Lower leg skin (tissue), 4 donors: ENCODE results near the gene UQCRH. TPM values are rescaled to one million over a fixed set of nuclear protein-coding genes. Genes with fewer than 3 reads are reported as not detected.
"Not testable (repeated sequence)": the region's sequence is repeated elsewhere in the genome, so short reads cannot be mapped to it uniquely, and the experiment has no call there.

Experiments used
- DNase-seq, 2 donors: peaks; one replicate each; pipeline ENCODE4 v3.0.0-alpha.2; 2019; ENCODE audit warnings: low spot score in 2 of 2
- H3K4me3 ChIP-seq: fragments of 200-600 bp; sonication (generic); 2 replicates; pipeline ENCODE4 v1.5.1; 2017; ENCODE audit warnings: mild to moderate bottlenecking, low read depth; ENCODE audit not compliant: poor library complexity, severe bottlenecking
- POLR2A ChIP-seq, 2 donors: fragments of 450-650 bp; IDR thresholded peaks; one replicate each; pipeline ENCODE4 v1.6.1; 2016 to 2017; ENCODE audit warnings: antibody characterized with exemption in 2 of 2, mild to moderate bottlenecking in 1 of 2, moderate library complexity in 1 of 2
- WGBS, 2 donors: methylation state at CpG; one replicate each; pipeline ENCODE4 v1.1.5; 2018; 5-methylcytosine and 5-hydroxymethylcytosine counted together
- intact Hi-C: fragments of 100-400 bp; cut with DNase I; formaldehyde crosslinking; loops from one replicate; pipeline ENCODE4 v1.15.0; 2023; ENCODE audit warnings: low total_unique reads
- total RNA-seq, 4 donors: library from RNA; depleted of rRNA; stranded (reverse); fragments of >200 nt; gene quantifications; one replicate each; pipeline ENCODE4 v1.1.0, GENCODE V29; 2016
- TF ChIP-seq, protein P1 (sequence below), 3 donors: fragments of 450-650 bp; IDR thresholded peaks; one replicate each; pipeline ENCODE4 v1.5.1; 2016; ENCODE audit warnings: antibody characterized with exemption in 3 of 3, mild to moderate bottlenecking in 3 of 3, moderate library complexity in 2 of 3

The UQCRH gene
- total RNA-seq, 4 donors from 2014 or later: 223 to 278 (median 237) TPM

DNA sequence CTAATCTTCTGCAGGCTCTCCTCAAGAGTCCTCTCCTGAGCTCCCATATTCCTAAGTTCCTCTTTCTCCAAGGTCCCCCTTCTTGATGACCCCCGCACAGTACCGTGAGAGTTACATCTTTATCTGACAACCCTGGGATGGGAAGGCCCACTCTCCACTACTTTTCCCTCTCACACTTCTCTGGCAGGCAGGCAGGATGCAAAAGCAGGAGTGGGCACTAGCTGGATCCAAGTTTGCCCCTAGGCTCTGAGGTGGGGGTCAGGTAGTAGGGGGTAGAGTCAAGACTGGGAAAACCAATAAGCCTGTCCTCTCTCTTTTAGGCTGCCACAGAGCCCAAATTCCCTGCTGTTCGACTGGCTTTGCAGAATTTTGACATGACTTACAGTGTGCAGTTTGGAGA, 41.0 kb downstream of the UQCRH start:
- DNase-seq: no peak
- TF ChIP-seq, protein P1, sequence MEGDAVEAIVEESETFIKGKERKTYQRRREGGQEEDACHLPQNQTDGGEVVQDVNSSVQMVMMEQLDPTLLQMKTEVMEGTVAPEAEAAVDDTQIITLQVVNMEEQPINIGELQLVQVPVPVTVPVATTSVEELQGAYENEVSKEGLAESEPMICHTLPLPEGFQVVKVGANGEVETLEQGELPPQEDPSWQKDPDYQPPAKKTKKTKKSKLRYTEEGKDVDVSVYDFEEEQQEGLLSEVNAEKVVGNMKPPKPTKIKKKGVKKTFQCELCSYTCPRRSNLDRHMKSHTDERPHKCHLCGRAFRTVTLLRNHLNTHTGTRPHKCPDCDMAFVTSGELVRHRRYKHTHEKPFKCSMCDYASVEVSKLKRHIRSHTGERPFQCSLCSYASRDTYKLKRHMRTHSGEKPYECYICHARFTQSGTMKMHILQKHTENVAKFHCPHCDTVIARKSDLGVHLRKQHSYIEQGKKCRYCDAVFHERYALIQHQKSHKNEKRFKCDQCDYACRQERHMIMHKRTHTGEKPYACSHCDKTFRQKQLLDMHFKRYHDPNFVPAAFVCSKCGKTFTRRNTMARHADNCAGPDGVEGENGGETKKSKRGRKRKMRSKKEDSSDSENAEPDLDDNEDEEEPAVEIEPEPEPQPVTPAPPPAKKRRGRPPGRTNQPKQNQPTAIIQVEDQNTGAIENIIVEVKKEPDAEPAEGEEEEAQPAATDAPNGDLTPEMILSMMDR (IDR thresholded peaks at IDR 0.05): no peak
- TF ChIP-seq POLR2A (IDR thresholded peaks at IDR 0.05): no peak
- intact Hi-C loops: no loop called here
- WGBS, 2 donors: 85 to 89% methylated on average over 3 of the region's 3 CpGs
- H3K4me3 ChIP-seq: no peak overlapping the region

GRCh38 chr1:46345281-46345680, 41.8 kb downstream of the UQCRH start:
- intact Hi-C loops: no loop called here
- H3K4me3 ChIP-seq: no peak overlapping the region
- TF ChIP-seq, protein P1 (IDR thresholded peaks at IDR 0.05): no peak
- TF ChIP-seq POLR2A (IDR thresholded peaks at IDR 0.05): no peak
- DNase-seq: no peak

- WGBS, 2 donors: 94 to 97% methylated on average over 2 of the region's 2 CpGs
- no peak for DNase-seq
- TF ChIP-seq, protein P1 (IDR thresholded peaks at IDR 0.05): no peak
- TF ChIP-seq POLR2A (IDR thresholded peaks at IDR 0.05): no peak
- intact Hi-C loops: no loop called here
- no peak overlapping the region for H3K4me3 ChIP-seq
Measured at GRCh38 chr1:46352363-46352762, 48.9 kb downstream of the UQCRH start.

DNA sequence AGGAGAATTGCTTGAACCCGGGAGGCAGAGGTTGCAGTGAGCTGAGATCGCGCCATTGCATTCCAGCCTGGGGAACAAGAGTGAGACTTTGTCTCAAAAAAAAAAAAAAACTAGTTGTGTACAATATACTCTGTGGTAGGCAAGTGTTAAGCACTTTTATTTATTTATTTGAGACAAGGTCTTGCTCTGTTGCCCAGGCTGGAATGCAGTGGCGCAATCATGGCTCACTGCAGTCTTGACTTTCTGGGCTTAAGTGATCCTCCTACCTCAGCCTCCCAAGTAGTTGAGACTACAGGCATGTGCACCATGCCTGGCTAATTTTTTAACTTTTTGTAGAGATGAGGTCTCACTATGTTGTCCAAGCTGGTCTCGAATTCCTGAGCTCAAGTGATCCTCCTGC, 52.4 kb downstream of the UQCRH start:
- intact Hi-C loops, DNase-seq, H3K4me3 ChIP-seq: not testable (repeated sequence)
- WGBS, 2 donors: 88 to 99% methylated on average over 5 of the region's 5 CpGs

DNA sequence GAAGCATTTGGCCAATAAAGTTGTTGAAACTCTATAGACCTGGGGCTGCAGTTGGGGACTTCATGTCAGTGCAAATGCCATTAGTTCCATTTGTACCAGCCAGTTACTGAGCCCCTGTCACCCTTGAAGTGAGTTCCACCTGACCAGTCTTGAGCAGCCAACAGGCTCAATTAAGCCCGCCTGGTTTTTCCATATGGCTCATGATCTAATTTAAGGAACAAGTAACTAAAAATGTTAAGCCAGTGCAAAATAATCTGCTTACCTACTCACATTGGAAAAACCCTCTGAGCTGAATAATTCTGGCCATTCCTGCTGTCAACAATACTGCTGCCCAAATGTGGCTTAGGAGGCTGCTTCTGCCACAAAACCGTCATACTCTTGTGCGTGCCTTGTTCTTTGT, 58.7 kb downstream of the UQCRH start:
- intact Hi-C loops: no loop called here
- DNase-seq: no peak
- TF ChIP-seq, protein P1 (IDR thresholded peaks at IDR 0.05): no peak
- TF ChIP-seq POLR2A (IDR thresholded peaks at IDR 0.05): no peak
- H3K4me3 ChIP-seq: no peak overlapping the region
- WGBS, 2 donors: 84 to 88% methylated on average over 3 of the region's 3 CpGs

GRCh38 chr1:46363121-46363520, 59.6 kb downstream of the UQCRH start:
- intact Hi-C loops: no loop called here

More at GRCh38 chr1:46363121-46363520, 59.6 kb downstream of the UQCRH start:
- TF ChIP-seq POLR2A (IDR thresholded peaks at IDR 0.05): no peak
- TF ChIP-seq, protein P1 (IDR thresholded peaks at IDR 0.05): no peak
- H3K4me3 ChIP-seq: no peak overlapping the region
- WGBS, 2 donors: 93 to 97% methylated on average over 5 of the region's 5 CpGs
- DNase-seq: no peak
